Lower leg skin (tissue), 3 donors: ENCODE measurements around the gene IQUB.
"Not testable (repeated sequence)": the region's sequence is repeated elsewhere in the genome, so short reads cannot be mapped to it uniquely, and the experiment has no call there.

ENCODE experiments used
- POLR2A ChIP-seq, 2 donors: fragments of 450-650 bp; IDR thresholded peaks; one replicate each; pipeline ENCODE4 v1.6.1; 2016 to 2017; ENCODE audit warnings: antibody characterized with exemption in 2 of 2, mild to moderate bottlenecking in 1 of 2, moderate library complexity in 1 of 2
- TF ChIP-seq, protein P1 (sequence below), 3 donors: fragments of 450-650 bp; IDR thresholded peaks; one replicate each; pipeline ENCODE4 v1.5.1; 2016; ENCODE audit warnings: antibody characterized with exemption in 3 of 3, mild to moderate bottlenecking in 3 of 3, moderate library complexity in 2 of 3

DNA sequence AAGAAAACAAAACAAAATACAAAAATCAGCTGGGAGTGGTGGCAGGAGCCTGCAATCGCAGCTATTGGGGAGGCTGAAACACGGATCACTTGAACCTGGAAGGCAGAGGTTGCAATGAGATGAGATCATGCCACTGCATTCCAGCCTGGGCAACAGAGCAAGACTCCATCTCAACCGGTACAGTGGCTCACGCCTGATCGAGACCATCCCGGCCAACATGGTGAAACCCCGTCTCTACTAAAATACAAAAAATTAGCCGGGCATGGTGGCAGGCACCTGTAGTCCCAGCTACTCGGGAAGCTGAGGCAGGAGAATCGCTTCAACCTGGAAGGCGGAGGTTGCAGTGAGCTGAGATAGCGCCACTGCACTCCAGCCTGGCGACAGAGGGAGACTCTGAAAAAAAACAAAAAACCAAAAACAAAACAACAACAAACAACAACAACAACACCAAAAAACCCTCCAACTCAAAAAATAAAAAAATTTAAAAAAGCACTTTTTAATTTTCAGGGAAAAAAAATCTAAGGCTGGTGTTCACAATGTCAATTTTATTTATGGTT is 4.3 kb downstream of the IQUB start:
- TF ChIP-seq, protein P1, sequence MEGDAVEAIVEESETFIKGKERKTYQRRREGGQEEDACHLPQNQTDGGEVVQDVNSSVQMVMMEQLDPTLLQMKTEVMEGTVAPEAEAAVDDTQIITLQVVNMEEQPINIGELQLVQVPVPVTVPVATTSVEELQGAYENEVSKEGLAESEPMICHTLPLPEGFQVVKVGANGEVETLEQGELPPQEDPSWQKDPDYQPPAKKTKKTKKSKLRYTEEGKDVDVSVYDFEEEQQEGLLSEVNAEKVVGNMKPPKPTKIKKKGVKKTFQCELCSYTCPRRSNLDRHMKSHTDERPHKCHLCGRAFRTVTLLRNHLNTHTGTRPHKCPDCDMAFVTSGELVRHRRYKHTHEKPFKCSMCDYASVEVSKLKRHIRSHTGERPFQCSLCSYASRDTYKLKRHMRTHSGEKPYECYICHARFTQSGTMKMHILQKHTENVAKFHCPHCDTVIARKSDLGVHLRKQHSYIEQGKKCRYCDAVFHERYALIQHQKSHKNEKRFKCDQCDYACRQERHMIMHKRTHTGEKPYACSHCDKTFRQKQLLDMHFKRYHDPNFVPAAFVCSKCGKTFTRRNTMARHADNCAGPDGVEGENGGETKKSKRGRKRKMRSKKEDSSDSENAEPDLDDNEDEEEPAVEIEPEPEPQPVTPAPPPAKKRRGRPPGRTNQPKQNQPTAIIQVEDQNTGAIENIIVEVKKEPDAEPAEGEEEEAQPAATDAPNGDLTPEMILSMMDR (IDR thresholded peaks at IDR 0.05), result not testable (repeated sequence)
- not testable (repeated sequence) for TF ChIP-seq POLR2A (IDR thresholded peaks at IDR 0.05)
